SU-DHL-6 (cell line): ENCODE results near the gene HSDL2.

Experiments used
- H2AFZ ChIP-seq: fragments of 200-600 bp; sonication (generic); 2 replicates; pipeline ENCODE4 v1.6.1; 2014; ENCODE audit warnings: low read depth, mild to moderate bottlenecking, moderate library complexity, mixed read lengths, antibody characterized with exemption, low read length; ENCODE audit not compliant: severe bottlenecking
- H3F3A ChIP-seq: fragments of 200-600 bp; shearing (Covaris generic); 2 replicates; pipeline ENCODE4 v1.6.0; 2016; ENCODE audit warnings: antibody characterized with exemption, mild to moderate bottlenecking; ENCODE audit not compliant: insufficient read depth
- H3K27ac ChIP-seq: fragments of 200-600 bp; sonication (generic); 2 replicates; pipeline ENCODE4 v1.5.1; 2016; ENCODE audit warnings: low read depth, mild to moderate bottlenecking, low read length, moderate library complexity, mixed read lengths
- H3K27me3 ChIP-seq: fragments of 200-600 bp; sonication (generic), shearing (Covaris generic); 2 replicates; pipeline ENCODE4 v1.6.0; 2014; ENCODE audit warnings: mild to moderate bottlenecking, low read length
- H3K36me3 ChIP-seq: fragments of 200-600 bp; sonication (generic); 2 replicates; pipeline ENCODE4 v1.6.1; 2014; ENCODE audit warnings: mild to moderate bottlenecking, low read length, mixed read lengths
- H3K4me2 ChIP-seq: fragments of 300-600, 200-600 bp; shearing (Covaris generic), sonication (generic); 2 replicates; pipeline ENCODE4 v1.6.0; 2014; ENCODE audit warnings: low read length, low read depth, mild to moderate bottlenecking; ENCODE audit not compliant: poor library complexity, severe bottlenecking
- H3K4me3 ChIP-seq: fragments of 200-600 bp; sonication (generic); 2 replicates; pipeline ENCODE4 v1.5.1; 2014; ENCODE audit warnings: antibody characterized with exemption, low read length, mild to moderate bottlenecking, mixed read lengths; ENCODE audit not compliant: insufficient read depth, poor library complexity, severe bottlenecking
- H3K79me2 ChIP-seq: fragments of 200-600 bp; sonication (generic); 2 replicates; pipeline ENCODE4 v1.6.1; 2014; ENCODE audit warnings: mild to moderate bottlenecking, low read length, moderate library complexity; ENCODE audit not compliant: insufficient read depth
- H3K9ac ChIP-seq: fragments of 200-600 bp; sonication (generic); 2 replicates; pipeline ENCODE4 v1.7.0; 2014; ENCODE audit warnings: mild to moderate bottlenecking, low read length
- H3K9me2 ChIP-seq: fragments of 200-600 bp; sonication (generic); replicated peaks from 2 replicates; pipeline ENCODE4 v1.6.1; 2014; ENCODE audit warnings: low read length; ENCODE audit not compliant: insufficient read depth
- H3K9me3 ChIP-seq: fragments of 200-600 bp; sonication (generic); 2 replicates; pipeline ENCODE4 v1.6.1; 2014; ENCODE audit warnings: low read length, mixed read lengths; ENCODE audit not compliant: insufficient read depth
- H4K20me1 ChIP-seq: fragments of 200-600 bp; sonication (generic); 2 replicates; pipeline ENCODE4 v1.6.1; 2014; ENCODE audit warnings: low read depth, mild to moderate bottlenecking, antibody characterized with exemption, low read length, moderate library complexity, mixed read lengths
- CTCF ChIP-seq: fragments of 200-600 bp; sonication (generic); IDR thresholded peaks from one replicate; pipeline ENCODE4 v1.5.1; 2017; ENCODE audit warnings: antibody characterized with exemption, mild to moderate bottlenecking, low read length, moderate library complexity; ENCODE audit not compliant: insufficient read depth, poor library complexity, severe bottlenecking
- EZH2phosphoT487 ChIP-seq: fragments of 200-600 bp; sonication (generic), shearing (Covaris generic); conservative IDR thresholded peaks from 2 replicates; pipeline ENCODE4 v1.6.1; 2018; ENCODE audit warnings: mild to moderate bottlenecking, antibody characterized with exemption, low read length, moderate library complexity, mixed read lengths

The HSDL2 gene

GRCh38 chr9:112502175-112502946 is 122.5 kb downstream of the HSDL2 start:
- no peak overlapping the region for H2AFZ ChIP-seq
- peaks cover 87% of the 10 kb centered on the region for H3K79me2 ChIP-seq
- no peaks in the 10 kb centered on the region for H3K9me2 ChIP-seq
- H3K9me3 ChIP-seq, result no peaks in the 10 kb centered on the region
- H3K27ac ChIP-seq, result no peak overlapping the region
- H3K4me2 ChIP-seq, result no peak overlapping the region
- H3K4me3 ChIP-seq, result no peak overlapping the region
- H3K36me3 ChIP-seq, result 0 out of 2 replicates have a peak, but pooled peaks cover 5% of the 10 kb centered on the region
- H3F3A ChIP-seq, result no peaks in the 10 kb centered on the region
- no peak for TF ChIP-seq EZH2phosphoT487
- no peak for TF ChIP-seq CTCF
- no peaks in the 10 kb centered on the region for H3K27me3 ChIP-seq
- no peak overlapping the region for H3K9ac ChIP-seq
- H4K20me1 ChIP-seq, result peaks cover 3% of the 10 kb centered on the region; the same call in 1 of the 2 replicates

GRCh38 chr9:112503170-112503569 is 123.3 kb downstream of the HSDL2 start:
- H3K27ac ChIP-seq, result no peak overlapping the region

GRCh38 chr9:112505086-112505485 is 125.2 kb downstream of the HSDL2 start:
- Histone ChIP-seq H2AFZ (no peak overlapping the region), H3K9me3 (no peaks in the 10 kb centered on the region), H3K9me2 (no peaks in the 10 kb centered on the region), H3F3A (no peaks in the 10 kb centered on the region), H3K27me3 (no peaks in the 10 kb centered on the region), H3K27ac (no peak overlapping the region), H3K4me3 (no peak overlapping the region), H3K4me2 (no peak overlapping the region), H3K79me2 (peaks cover 81% of the 10 kb centered on the region), H4K20me1 (peaks cover 9% of the 10 kb centered on the region; the same call in 1 of the 2 replicates), H3K36me3 (no peaks in the 10 kb centered on the region), H3K9ac (no peak overlapping the region)
- TF ChIP-seq EZH2phosphoT487 (no peak), CTCF (no peak)

More at GRCh38 chr9:112503170-112503569, 123.3 kb downstream of the HSDL2 start:
- H3K9me2 ChIP-seq, result no peaks in the 10 kb centered on the region
- no peaks in the 10 kb centered on the region for H3K27me3 ChIP-seq
- no peaks in the 10 kb centered on the region for H3K9me3 ChIP-seq
- H3K4me2 ChIP-seq, result no peak overlapping the region
- peaks cover 83% of the 10 kb centered on the region for H3K79me2 ChIP-seq
- H3K4me3 ChIP-seq, result no peak overlapping the region
- H3K36me3 ChIP-seq, result 0 out of 2 replicates have a peak, but pooled peaks cover under 1% of the 10 kb centered on the region
- no peak overlapping the region for H2AFZ ChIP-seq
- TF ChIP-seq CTCF, result no peak
- H3K9ac ChIP-seq, result no peak overlapping the region
- H4K20me1 ChIP-seq, result peaks cover 5% of the 10 kb centered on the region; the same call in 1 of the 2 replicates
- no peaks in the 10 kb centered on the region for H3F3A ChIP-seq
